SK-N-SH treated with all-trans-retinoic acid at 6 μM for 48 hours (cell line): ENCODE measurements around the gene UBP1.
"Not testable (repeated sequence)": the region's sequence is repeated elsewhere in the genome, so short reads cannot be mapped to it uniquely, and the experiment has no call there.

ENCODE experiments used
- ATAC-seq: fragments of 200-7000 bp; cut with Tn5 transposase; 3 replicates; pipeline ENCODE4 v1.9.1; 2020; ENCODE audit warnings: mild to moderate bottlenecking, moderate library complexity
- BACH2 ChIP-seq: fragments of 250-450 bp; sonication (Bioruptor Pico); IDR thresholded peaks from 2 replicates; pipeline ENCODE4 v1.9.0; 2021; ENCODE audit warnings: mild to moderate bottlenecking, borderline replicate concordance
- POU6F1 ChIP-seq: fragments of 250-450 bp; sonication (Bioruptor Pico); IDR thresholded peaks from 2 replicates; pipeline ENCODE4 v1.8.0; 2021; ENCODE audit warnings: low read depth, mild to moderate bottlenecking, moderate library complexity, borderline replicate concordance
- PPARA ChIP-seq: fragments of 250-450 bp; sonication (Bioruptor Pico); IDR thresholded peaks from 2 replicates; pipeline ENCODE4 v1.5.0; 2020; ENCODE audit warnings: mild to moderate bottlenecking, borderline replicate concordance
- RARB ChIP-seq: fragments of 250-450 bp; sonication (Bioruptor Pico); IDR thresholded peaks from 2 replicates; pipeline ENCODE4 v1.8.0; 2021; ENCODE audit warnings: mild to moderate bottlenecking, moderate library complexity
- SNAI2 ChIP-seq: fragments of 250-450 bp; sonication (Bioruptor Pico); IDR thresholded peaks from 2 replicates; pipeline ENCODE4 v1.5.0; 2020; ENCODE audit warnings: mild to moderate bottlenecking, moderate library complexity
- ZNF565 ChIP-seq: fragments of 450-650 bp; formaldehyde crosslinking; conservative IDR thresholded peaks from 2 replicates; pipeline ENCODE4 v1.5.0; 2020; ENCODE audit warnings: low read depth, mild to moderate bottlenecking, moderate library complexity
- ZNF70 ChIP-seq: fragments of 450-650 bp; formaldehyde crosslinking; IDR thresholded peaks from 2 replicates; pipeline ENCODE4 v1.5.0; 2020; ENCODE audit warnings: mild to moderate bottlenecking, moderate library complexity
- ZNF8 ChIP-seq: fragments of 450-650 bp; formaldehyde crosslinking; IDR thresholded peaks from 2 replicates; pipeline ENCODE4 v1.5.0; 2020; ENCODE audit warnings: mild to moderate bottlenecking, moderate library complexity
- TF ChIP-seq, protein P1 (sequence below): fragments of 250-450 bp; sonication (Bioruptor Pico); IDR thresholded peaks from 2 replicates; pipeline ENCODE4 v1.5.1; 2021; ENCODE audit warnings: mild to moderate bottlenecking, moderate library complexity
- TF ChIP-seq, protein P2 (sequence below): fragments of 250-450 bp; sonication (Bioruptor Pico); IDR thresholded peaks from 2 replicates; pipeline ENCODE4 v1.5.0; 2020; ENCODE audit warnings: mild to moderate bottlenecking, moderate library complexity

The UBP1 gene

DNA sequence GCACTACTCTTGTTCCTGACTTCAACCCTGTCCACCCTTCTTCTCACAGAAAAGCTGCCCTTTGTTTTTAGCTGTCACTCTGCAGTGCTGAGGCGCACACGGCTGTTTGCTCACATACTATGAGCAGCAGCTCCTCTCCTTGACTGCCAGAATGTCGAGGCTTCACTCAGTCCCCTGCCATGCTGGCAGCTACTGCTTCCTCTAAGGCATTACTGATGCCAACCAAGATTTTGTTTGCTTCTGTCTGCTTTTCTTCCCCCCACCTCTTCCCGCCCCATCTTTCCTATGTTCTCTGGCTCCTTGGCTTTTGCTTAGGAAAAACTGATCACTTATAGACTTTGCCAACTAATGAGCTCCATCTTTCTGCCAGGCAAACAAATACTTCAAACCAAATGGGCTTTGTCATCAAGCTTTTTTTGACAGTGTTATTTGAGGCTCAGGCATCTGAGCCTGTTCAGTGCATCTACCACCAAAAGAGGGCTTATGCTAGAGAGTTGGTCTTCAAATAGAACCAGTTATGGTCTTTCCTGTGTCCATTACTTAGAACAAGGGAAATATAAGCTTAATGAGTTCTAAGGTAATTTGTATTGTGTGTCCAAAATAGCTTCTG is 81.9 kb downstream of the UBP1 start:
- TF ChIP-seq BACH2 (CRISPR knock-in tag): no peak
- TF ChIP-seq, protein P1, sequence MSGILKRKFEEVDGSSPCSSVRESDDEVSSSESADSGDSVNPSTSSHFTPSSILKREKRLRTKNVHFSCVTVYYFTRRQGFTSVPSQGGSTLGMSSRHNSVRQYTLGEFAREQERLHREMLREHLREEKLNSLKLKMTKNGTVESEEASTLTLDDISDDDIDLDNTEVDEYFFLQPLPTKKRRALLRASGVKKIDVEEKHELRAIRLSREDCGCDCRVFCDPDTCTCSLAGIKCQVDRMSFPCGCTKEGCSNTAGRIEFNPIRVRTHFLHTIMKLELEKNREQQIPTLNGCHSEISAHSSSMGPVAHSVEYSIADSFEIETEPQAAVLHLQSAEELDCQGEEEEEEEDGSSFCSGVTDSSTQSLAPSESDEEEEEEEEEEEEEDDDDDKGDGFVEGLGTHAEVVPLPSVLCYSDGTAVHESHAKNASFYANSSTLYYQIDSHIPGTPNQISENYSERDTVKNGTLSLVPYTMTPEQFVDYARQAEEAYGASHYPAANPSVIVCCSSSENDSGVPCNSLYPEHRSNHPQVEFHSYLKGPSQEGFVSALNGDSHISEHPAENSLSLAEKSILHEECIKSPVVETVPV (CRISPR knock-in tag): no peak
- TF ChIP-seq ZNF565 (CRISPR knock-in tag): no peak
- no peak for TF ChIP-seq ZNF8 (CRISPR knock-in tag)
- TF ChIP-seq PPARA (CRISPR knock-in tag): no peak
- TF ChIP-seq ZNF70 (CRISPR knock-in tag): no peak
- no peak for ATAC-seq

DNA sequence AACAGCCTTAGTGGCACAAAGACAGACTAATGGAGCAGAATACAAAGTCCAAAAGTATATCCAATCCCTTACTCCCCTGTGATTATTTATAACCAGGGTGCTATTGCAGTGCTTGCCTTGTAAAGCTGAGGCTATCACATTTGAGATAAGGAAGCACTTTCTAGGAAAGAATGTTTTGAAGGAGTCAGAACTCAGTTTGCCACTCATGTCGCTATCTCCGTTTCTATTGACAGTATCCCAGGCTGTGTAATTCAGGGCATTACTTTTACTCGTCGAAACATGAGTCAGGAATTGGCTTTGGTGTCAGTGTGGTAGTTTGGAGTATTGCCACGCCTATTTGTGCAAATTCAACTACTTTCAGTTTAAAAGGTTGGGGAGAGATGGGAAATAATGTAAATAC is 84.6 kb downstream of the UBP1 start:
- TF ChIP-seq ZNF8 (CRISPR knock-in tag) (no peak), SNAI2 (CRISPR knock-in tag) (no peak), BACH2 (CRISPR knock-in tag) (no peak), POU6F1 (CRISPR knock-in tag) (no peak)
- no peak for ATAC-seq

GRCh38 chr3:33339758-33340157 is 100.4 kb downstream of the UBP1 start:
- ATAC-seq: no peak
- TF ChIP-seq BACH2 (CRISPR knock-in tag): no peak
- TF ChIP-seq, protein P2, sequence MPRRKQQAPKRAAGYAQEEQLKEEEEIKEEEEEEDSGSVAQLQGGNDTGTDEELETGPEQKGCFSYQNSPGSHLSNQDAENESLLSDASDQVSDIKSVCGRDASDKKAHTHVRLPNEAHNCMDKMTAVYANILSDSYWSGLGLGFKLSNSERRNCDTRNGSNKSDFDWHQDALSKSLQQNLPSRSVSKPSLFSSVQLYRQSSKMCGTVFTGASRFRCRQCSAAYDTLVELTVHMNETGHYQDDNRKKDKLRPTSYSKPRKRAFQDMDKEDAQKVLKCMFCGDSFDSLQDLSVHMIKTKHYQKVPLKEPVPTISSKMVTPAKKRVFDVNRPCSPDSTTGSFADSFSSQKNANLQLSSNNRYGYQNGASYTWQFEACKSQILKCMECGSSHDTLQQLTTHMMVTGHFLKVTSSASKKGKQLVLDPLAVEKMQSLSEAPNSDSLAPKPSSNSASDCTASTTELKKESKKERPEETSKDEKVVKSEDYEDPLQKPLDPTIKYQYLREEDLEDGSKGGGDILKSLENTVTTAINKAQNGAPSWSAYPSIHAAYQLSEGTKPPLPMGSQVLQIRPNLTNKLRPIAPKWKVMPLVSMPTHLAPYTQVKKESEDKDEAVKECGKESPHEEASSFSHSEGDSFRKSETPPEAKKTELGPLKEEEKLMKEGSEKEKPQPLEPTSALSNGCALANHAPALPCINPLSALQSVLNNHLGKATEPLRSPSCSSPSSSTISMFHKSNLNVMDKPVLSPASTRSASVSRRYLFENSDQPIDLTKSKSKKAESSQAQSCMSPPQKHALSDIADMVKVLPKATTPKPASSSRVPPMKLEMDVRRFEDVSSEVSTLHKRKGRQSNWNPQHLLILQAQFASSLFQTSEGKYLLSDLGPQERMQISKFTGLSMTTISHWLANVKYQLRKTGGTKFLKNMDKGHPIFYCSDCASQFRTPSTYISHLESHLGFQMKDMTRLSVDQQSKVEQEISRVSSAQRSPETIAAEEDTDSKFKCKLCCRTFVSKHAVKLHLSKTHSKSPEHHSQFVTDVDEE: no peak
- TF ChIP-seq RARB (CRISPR knock-in tag): no peak

DNA sequence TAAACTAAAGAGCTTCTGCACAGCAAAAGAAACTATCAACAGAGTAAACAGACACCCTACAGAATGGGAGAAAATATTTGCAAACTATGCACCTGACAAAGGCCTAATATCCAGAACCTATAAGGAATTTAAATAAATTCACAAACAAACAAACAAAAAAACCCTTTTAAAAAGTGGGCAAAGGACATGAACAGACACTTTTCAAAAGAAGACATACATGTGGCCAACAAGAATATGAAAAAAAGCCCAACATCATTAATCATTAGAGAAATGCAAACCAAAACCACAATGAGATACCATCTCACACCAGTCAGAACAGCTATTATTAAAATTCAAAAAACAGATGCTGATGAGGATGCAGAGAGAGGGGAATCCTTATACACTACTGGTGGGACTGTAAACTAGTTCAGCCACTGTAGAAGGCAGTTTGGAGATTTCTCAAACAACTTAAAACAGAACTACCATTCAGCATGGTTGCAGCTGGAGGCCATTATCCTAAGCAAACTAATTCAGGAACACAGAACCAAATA is 101.2 kb downstream of the UBP1 start:
- ATAC-seq: not testable (repeated sequence)
